Measurements from ENCODE around the gene ATP2A3.

ATP2A3 gene

GRCh38 chr17:3891626-3892094 is 72.6 kb downstream of the ATP2A3 start:
- DNase-seq (ENCODE audit: low read depth in 2 of 2), result no peak

- no peak for DNase-seq (ENCODE audit: low read depth in 2 of 2)
Observed at GRCh38 chr17:3890878-3891219, 73.4 kb downstream of the ATP2A3 start.

GRCh38 chr17:3890082-3890877 is 74.0 kb downstream of the ATP2A3 start:
- DNase-seq (ENCODE audit: low read depth in 2 of 2), result no peak

- no peak for DNase-seq (ENCODE audit: low read depth in 2 of 2)
Observed at GRCh38 chr17:3889325-3890012, 74.8 kb downstream of the ATP2A3 start.

GRCh38 chr17:3888343-3889171 is 75.7 kb downstream of the ATP2A3 start:
- DNase-seq (ENCODE audit: low read depth in 2 of 2), result no peak

GRCh38 chr17:3887804-3888203 is 76.4 kb downstream of the ATP2A3 start:
- no peak for DNase-seq (ENCODE audit: low read depth in 2 of 2)

GRCh38 chr17:3887394-3887793 is 76.8 kb downstream of the ATP2A3 start:
- no peak for DNase-seq (ENCODE audit: low read depth in 2 of 2)

GRCh38 chr17:3886776-3887175 is 77.5 kb downstream of the ATP2A3 start:
- DNase-seq (ENCODE audit: low read depth in 2 of 2), result no peak

GRCh38 chr17:3885970-3886369 is 78.3 kb downstream of the ATP2A3 start:
- DNase-seq (ENCODE audit: low read depth in 2 of 2), result no peak

GRCh38 chr17:3885271-3885670 is 79.0 kb downstream of the ATP2A3 start:
- no peak for DNase-seq (ENCODE audit: low read depth in 2 of 2)

- no peak for DNase-seq (ENCODE audit: low read depth in 2 of 2)
Observed at GRCh38 chr17:3884188-3884587, 80.0 kb downstream of the ATP2A3 start.

- no peak for DNase-seq (ENCODE audit: low read depth in 2 of 2)
Observed at GRCh38 chr17:3882276-3882675, 82.0 kb downstream of the ATP2A3 start.

- no peak for DNase-seq (ENCODE audit: low read depth in 2 of 2)
Observed at GRCh38 chr17:3880983-3881382, 83.3 kb downstream of the ATP2A3 start.

- no peak for DNase-seq (ENCODE audit: low read depth in 2 of 2)
Observed at GRCh38 chr17:3879591-3880417, 84.4 kb downstream of the ATP2A3 start.

- DNase-seq (ENCODE audit: low read depth in 2 of 2), result no peak
Observed at GRCh38 chr17:3879186-3879585, 85.1 kb downstream of the ATP2A3 start.

GRCh38 chr17:3877220-3877619 is 87.0 kb downstream of the ATP2A3 start:
- no peak for DNase-seq (ENCODE audit: low read depth in 2 of 2)

- DNase-seq (ENCODE audit: low read depth in 2 of 2), result no peak
Observed at GRCh38 chr17:3875317-3875716, 88.9 kb downstream of the ATP2A3 start.
